ENCODE results near the gene FCGR1A.
"Not testable (repeated sequence)": the region's sequence is repeated elsewhere in the genome, so short reads cannot be mapped to it uniquely, and the experiment has no call there.

FCGR1A gene

GRCh38 chr1:149841149-149841548 lies 58.7 kb downstream of the FCGR1A start:
- not testable (repeated sequence) for DNase-seq

All from erythroblast (primary cell).